HG03025 (cell line): Measurements from ENCODE around the gene LGALS3BP.
"Not testable (repeated sequence)": the region's sequence is repeated elsewhere in the genome, so short reads cannot be mapped to it uniquely, and the experiment has no call there.

Experiments used
- ATAC-seq: cut with Tn5 transposase; IDR thresholded peaks from one replicate; pipeline ENCODE4 v1.9.1; 2021; ENCODE audit warnings: mild to moderate bottlenecking, moderate library complexity; ENCODE audit not compliant: unreplicated experiment, low FRiP score

LGALS3BP gene, protein sequence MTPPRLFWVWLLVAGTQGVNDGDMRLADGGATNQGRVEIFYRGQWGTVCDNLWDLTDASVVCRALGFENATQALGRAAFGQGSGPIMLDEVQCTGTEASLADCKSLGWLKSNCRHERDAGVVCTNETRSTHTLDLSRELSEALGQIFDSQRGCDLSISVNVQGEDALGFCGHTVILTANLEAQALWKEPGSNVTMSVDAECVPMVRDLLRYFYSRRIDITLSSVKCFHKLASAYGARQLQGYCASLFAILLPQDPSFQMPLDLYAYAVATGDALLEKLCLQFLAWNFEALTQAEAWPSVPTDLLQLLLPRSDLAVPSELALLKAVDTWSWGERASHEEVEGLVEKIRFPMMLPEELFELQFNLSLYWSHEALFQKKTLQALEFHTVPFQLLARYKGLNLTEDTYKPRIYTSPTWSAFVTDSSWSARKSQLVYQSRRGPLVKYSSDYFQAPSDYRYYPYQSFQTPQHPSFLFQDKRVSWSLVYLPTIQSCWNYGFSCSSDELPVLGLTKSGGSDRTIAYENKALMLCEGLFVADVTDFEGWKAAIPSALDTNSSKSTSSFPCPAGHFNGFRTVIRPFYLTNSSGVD

DNA sequence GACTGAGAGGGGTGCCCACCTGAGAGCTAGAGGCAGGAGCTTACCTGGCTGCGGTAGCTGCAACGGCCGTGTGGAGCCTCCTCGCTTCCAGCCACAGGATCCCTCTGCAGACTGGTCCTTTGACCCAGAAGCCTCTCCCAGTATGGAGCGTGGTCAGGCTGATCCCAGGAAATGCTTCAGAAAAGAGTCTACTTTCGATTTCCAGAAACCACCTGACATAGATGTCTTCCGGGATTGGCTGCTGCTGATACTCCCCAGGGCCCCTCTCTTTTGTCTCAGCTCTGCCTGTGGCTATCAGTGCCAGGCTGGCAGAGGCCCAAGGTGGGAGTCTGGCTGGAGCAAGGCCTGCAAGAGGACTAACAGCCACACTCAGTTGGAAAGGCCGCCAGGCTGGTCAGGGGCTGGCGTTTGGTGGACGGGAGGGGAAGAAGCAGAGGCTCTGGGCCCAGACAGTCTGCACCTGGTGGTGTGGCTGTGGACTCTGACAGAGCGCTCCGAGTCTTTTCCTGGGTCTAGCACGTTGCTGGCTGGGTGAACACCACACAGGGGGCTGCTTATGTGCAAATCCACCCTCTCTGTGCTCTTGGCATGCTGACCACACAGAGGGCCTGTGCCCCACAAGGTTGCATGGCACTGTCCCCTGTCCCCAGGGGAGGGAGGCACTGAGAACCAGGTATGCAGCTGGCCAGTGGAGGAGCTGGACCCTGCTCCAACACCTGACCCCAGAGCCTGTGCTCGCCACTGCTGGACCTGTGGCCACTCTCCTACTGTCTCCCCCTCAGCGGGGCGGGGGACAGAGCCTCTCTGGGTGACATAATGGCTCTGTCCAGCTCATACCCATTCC, at the start of gene LGALS3BP:
Gene LGALS3BP, minus strand, starts transcription at position 144 of the 844 bp plus-strand sequence. CDS start 2,732 bp downstream, outside the sequence.
- ATAC-seq = no peak

DNA sequence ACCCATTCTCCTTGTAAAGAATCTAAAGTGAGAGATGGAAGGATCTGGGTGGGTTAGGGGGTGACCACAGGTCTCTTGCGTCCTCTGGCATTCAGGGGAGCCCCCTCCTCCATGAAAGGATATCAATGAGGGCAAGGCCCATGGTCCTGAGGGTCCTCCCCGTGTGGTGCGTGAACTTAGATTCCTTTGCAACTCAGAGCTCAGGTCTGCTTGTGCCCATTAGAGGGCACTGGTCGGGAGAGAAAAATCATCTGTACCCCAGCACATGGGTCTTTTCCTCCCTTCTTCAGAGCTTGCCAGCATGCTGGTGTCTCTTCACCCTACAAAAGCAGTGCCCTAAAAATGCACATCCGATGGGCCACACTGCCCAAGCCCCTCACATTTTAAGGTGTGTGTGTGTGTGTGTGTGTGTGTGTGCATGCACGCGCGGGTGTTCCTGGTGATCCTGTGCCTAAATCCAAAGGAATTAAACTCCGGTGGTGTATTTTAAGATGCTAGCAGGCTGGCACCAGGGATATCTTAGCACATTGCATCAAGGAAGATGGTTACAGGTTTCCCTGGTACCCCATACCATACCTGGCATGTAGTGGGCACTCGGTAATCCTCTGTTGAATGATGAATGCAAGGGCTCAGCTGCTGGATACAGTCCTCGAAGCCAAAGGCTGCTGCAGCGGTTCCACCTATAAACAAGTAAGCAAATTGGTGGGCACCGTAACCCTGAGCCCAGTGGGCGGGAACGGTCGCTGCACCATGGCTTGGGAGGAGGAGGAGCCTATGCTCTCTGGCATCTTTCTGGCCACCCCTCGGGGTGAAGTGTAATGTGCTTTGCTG, 49.0 kb upstream of the LGALS3BP start:
- no peak for ATAC-seq

DNA sequence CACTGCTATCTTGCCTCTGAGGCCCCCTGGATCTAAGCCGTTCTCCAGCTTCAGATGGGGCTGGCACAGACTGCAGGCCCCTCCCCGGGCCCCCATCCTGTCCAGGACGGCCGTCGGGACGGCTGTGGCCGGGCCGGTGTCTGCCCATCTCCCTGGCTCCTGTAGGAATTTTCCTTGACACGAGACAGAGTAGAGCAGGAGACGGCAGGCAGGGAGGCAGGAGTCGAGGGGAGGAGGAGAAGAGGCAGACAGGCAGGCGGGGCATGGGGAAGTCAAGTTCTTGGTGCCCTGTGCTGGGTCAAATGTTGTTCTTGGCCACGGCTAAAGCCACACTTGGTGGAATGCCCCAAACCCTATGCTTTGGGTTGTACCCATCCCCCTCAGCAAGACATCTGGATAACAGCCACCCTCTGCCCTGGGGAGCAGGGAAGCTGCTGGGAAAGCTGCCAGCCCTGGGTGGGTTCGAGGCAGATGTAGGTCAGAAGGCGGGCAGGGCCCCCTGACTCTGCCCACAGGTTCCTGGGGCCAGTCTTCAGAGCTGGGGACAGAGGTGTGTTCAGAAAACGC, 48.3 kb upstream of the LGALS3BP start:
- ATAC-seq = no peak

- no peak for ATAC-seq
Observed at GRCh38 chr17:79027274-79027924, 47.7 kb upstream of the LGALS3BP start.

GRCh38 chr17:79026376-79027273, 46.9 kb upstream of the LGALS3BP start:
- ATAC-seq = no peak

DNA sequence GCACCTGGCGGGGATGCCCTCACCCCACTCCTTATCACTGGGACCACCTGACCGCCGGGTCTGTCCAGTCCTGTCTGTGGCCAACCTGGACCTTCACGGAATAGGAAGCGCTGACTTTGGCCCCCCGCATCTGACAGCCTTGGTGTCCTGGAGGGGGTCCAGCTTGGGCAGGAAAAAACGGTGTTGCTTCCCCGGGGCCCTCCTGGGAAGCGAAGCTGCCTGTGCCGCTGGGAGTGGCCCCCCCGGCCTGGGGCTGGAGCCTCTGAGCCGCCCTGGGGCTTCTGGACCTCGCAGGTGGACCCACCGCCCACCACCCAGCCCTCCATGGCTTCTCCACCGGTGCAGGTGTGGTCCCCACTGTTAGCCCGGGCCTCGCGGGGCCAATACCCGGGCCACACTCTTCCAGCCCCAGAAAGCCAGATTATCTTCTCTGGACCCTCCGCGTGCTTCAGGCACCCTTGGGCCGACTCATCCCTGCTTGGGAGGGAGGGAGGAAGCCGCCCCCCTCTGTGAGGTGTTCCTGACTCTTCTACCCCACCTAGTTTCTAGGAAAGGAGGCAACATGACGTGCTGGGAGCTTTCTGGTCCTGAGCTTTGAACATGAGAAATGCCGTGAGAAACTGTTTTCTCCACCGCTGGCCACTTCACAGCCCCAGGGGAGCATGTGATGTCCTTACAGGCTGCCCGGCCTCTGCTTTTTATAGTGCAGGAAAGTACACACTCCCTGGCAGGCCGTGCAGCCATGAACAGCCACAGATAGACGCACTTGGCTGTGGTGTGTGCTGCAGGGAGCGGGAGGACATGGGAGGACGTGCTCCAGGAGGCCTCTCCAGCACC, 45.4 kb upstream of the LGALS3BP start:
- no peak for ATAC-seq

- no peak for ATAC-seq
Observed at GRCh38 chr17:79023886-79024771, 44.4 kb upstream of the LGALS3BP start, which contains the start of gene C1QTNF1. Gene C1QTNF1 (plus strand): TSS chr17:79024169. CDS start chr17:79043969, 19,800 bp downstream.

- no peak for ATAC-seq
Observed at GRCh38 chr17:79023180-79023705, 43.5 kb upstream of the LGALS3BP start.

DNA sequence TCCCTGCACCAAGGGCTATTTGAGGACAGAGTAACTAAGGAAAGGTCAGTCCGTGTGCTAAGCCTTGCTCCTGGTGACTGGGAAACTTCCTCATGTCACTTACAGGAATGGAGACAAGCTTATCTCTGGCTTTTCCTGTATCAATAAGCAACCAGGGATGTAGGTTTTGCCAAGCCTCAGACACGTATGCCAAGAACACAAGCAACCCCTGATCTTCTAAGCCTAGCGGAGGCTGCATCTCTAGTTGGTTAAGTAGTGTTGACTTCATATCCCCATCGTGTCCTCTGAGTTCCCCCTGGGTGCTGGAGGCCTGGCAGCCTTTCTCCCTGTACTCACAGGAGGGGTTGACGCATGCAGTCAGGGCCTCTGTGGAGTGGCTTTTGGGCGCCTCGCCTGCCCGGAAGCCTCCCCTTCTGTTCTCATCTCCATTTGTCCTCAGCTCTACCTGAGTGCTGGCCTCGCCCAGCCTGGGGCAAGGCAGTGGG, 42.8 kb upstream of the LGALS3BP start:
- no peak for ATAC-seq

- ATAC-seq = not testable (repeated sequence)
Observed at GRCh38 chr17:79021929-79022328, 42.2 kb upstream of the LGALS3BP start.

- no peak for ATAC-seq
Observed at GRCh38 chr17:79020631-79021301, 41.0 kb upstream of the LGALS3BP start.

DNA sequence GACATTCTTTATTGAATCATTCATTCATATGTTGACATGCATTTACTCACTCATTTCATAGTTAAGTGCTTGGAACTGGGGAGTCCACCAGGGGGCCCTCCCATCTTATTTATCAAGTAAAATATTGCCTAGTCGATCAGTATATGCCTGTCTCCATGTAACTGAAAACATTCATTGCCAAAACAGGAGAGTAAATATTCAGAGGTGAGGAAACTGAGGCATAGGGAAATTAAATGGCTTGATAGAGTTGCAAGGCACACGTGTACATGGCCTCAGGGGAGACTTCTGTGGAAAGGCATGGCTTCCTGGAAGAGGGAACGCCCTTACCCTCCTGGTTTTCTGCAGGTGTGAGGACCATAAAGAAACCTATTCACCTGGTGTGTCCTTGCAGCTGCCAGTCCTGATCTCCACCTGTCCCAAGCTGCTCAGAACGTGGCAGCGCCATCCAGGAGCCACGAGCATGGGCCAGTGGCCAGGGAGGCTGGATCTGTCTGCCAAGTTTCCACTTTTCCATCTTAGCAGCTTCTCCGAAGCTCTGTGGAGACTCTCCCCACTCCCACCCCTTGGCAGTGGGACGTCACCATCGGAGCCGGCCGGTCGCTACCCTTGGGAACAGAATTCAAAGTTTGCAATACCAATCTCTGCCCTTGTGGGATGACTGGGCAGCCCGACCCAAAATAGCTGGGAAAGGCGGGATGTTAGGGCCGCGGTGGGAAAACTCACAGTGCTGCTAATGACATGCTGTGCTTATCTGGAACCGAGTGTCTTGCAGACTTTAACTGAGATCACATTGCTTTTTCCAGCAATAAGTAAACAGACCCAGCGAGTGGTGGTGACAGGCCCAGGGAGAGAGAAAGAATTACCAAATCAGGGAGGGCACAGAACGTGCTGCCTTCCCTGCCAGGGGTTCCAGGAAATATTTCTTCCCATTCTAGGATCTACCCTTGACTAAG, 40.2 kb upstream of the LGALS3BP start:
- ATAC-seq = no peak

DNA sequence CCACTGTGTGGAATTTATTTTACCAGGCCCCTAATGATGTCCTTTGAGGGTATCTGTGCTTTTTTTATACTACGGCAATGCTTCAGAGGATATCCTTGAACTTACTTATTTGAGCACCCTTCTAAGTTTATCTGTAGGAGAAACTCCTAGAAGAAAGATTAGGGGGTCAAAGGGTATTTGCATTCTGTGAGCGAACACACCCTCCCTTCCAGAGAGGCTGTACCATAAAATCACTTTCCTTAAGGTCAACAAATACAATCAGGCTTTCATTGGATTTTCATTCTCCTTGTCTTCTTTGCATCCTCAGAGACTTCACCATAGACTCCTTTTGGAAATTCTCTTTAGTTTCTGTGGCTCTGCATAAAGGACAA, 39.5 kb upstream of the LGALS3BP start:
- ATAC-seq = no peak

- no peak for ATAC-seq
Observed at GRCh38 chr17:79018370-79018695, 38.6 kb upstream of the LGALS3BP start.
